ENCODE measurements around the gene SOX11. TPM values are rescaled to one million over a fixed set of nuclear protein-coding genes. Genes with fewer than 3 reads are reported as not detected.
A peak's percentile ranks its signal among the peaks of the same experiment; 100 is the strongest.

SOX11 gene
- total and polyA plus RNA-seq, 2 donors, result 0.01 to 9.8 TPM

- no peak for DNase-seq (ENCODE audit: extremely low spot score)
- Histone ChIP-seq H3K36me3 (ENCODE audit: insufficient read depth) (no peaks in the 10 kb centered on the region), H3K27ac (ENCODE audit: low read depth) (no peak overlapping the region), H3K4me1 (ENCODE audit: insufficient read depth) (no peaks in the 10 kb centered on the region), H3K4me3 (ENCODE audit: low read depth, low read length) (no peak overlapping the region)
- 81% methylated on average over 2 of the region's 2 CpGs for WGBS
These were observed 15.1 kb upstream of the SOX11 start for GRCh38 chr2:5677133-5677532.

- no peak for DNase-seq (ENCODE audit: extremely low spot score)
- WGBS, result 90% methylated on average over 6 of the region's 6 CpGs
These were observed 8.7 kb upstream of the SOX11 start for GRCh38 chr2:5683471-5683870.

GRCh38 chr2:5685225-5685624, 7.0 kb upstream of the SOX11 start:
- DNase-seq (ENCODE audit: extremely low spot score), result no peak
- H3K4me1 ChIP-seq (ENCODE audit: insufficient read depth), result no peaks in the 10 kb centered on the region
- no peaks in the 10 kb centered on the region for H3K36me3 ChIP-seq (ENCODE audit: insufficient read depth)
- no peak overlapping the region for H3K27ac ChIP-seq (ENCODE audit: low read depth)
- H3K4me3 ChIP-seq (ENCODE audit: low read depth, low read length), result no peak overlapping the region
- 62% methylated on average over 9 of the region's 9 CpGs for WGBS

More at GRCh38 chr2:5683471-5683870, 8.7 kb upstream of the SOX11 start:
- H3K36me3 ChIP-seq (ENCODE audit: insufficient read depth), result no peaks in the 10 kb centered on the region
- no peak overlapping the region for H3K4me3 ChIP-seq (ENCODE audit: low read depth, low read length)
- H3K27ac ChIP-seq (ENCODE audit: low read depth), result no peak overlapping the region
- H3K4me1 ChIP-seq (ENCODE audit: insufficient read depth), result no peaks in the 10 kb centered on the region

GRCh38 chr2:5686068-5686467, 6.1 kb upstream of the SOX11 start:
- no peak overlapping the region for H3K27ac ChIP-seq (ENCODE audit: low read depth)
- 68% methylated on average over 1 of the region's 1 CpG for WGBS
- H3K4me1 ChIP-seq (ENCODE audit: insufficient read depth), result no peaks in the 10 kb centered on the region
- H3K4me3 ChIP-seq (ENCODE audit: low read depth, low read length), result no peak overlapping the region
- no peak for DNase-seq (ENCODE audit: extremely low spot score)
- no peaks in the 10 kb centered on the region for H3K36me3 ChIP-seq (ENCODE audit: insufficient read depth)

GRCh38 chr2:5686536-5686935, 5.6 kb upstream of the SOX11 start:
- Histone ChIP-seq H3K4me1 (ENCODE audit: insufficient read depth) (no peaks in the 10 kb centered on the region), H3K36me3 (ENCODE audit: insufficient read depth) (no peaks in the 10 kb centered on the region), H3K27ac (ENCODE audit: low read depth) (no peak overlapping the region), H3K4me3 (ENCODE audit: low read depth, low read length) (no peak overlapping the region)
- WGBS, result 61% methylated on average over 5 of the region's 5 CpGs
- no peak for DNase-seq (ENCODE audit: extremely low spot score)

- 71% methylated on average over 8 of the region's 8 CpGs for WGBS
- no peaks in the 10 kb centered on the region for H3K4me1 ChIP-seq (ENCODE audit: insufficient read depth)
- no peak for DNase-seq (ENCODE audit: extremely low spot score)
- H3K4me3 ChIP-seq (ENCODE audit: low read depth, low read length), result no peak overlapping the region
- H3K36me3 ChIP-seq (ENCODE audit: insufficient read depth), result no peaks in the 10 kb centered on the region
- H3K27ac ChIP-seq (ENCODE audit: low read depth), result no peak overlapping the region
These were observed 2.4 kb upstream of the SOX11 start for GRCh38 chr2:5689750-5690149.

- Histone ChIP-seq H3K4me3 (ENCODE audit: low read depth, low read length) (no peak overlapping the region), H3K4me1 (ENCODE audit: insufficient read depth) (no peaks in the 10 kb centered on the region), H3K27ac (ENCODE audit: low read depth) (no peak overlapping the region), H3K36me3 (ENCODE audit: insufficient read depth) (no peaks in the 10 kb centered on the region)
- WGBS, result 40% methylated on average over 8 of the region's 8 CpGs
- DNase-seq (ENCODE audit: extremely low spot score), result no peak
These were observed 1.9 kb upstream of the SOX11 start for GRCh38 chr2:5690286-5690685.

- Histone ChIP-seq H3K36me3 (ENCODE audit: insufficient read depth) (no peaks in the 10 kb centered on the region), H3K27ac (ENCODE audit: low read depth) (no peak overlapping the region), H3K4me3 (ENCODE audit: low read depth, low read length) (no peak overlapping the region), H3K4me1 (ENCODE audit: insufficient read depth) (no peaks in the 10 kb centered on the region)
- DNase-seq (ENCODE audit: extremely low spot score), result no peak
- WGBS, result 8% methylated on average over 25 of the region's 25 CpGs
These were observed 1.4 kb upstream of the SOX11 start for GRCh38 chr2:5690718-5691220.

GRCh38 chr2:5691221-5691984, 781 bp upstream of the SOX11 start:
- H3K4me3 ChIP-seq (ENCODE audit: low read depth, low read length), result peak overlapping the region; percentile 30
- DNase-seq (ENCODE audit: extremely low spot score), result peak; percentile 72

GRCh38 chr2:5692561-5693286, 540 bp downstream of the SOX11 start:
- 1% methylated on average over 69 of the region's 69 CpGs for WGBS
- H3K4me3 ChIP-seq (ENCODE audit: low read depth, low read length), result peak overlapping the region; percentile 30
- no peak for DNase-seq (ENCODE audit: extremely low spot score)
- H3K4me1 ChIP-seq (ENCODE audit: insufficient read depth), result no peaks in the 10 kb centered on the region
- H3K36me3 ChIP-seq (ENCODE audit: insufficient read depth), result no peaks in the 10 kb centered on the region
- H3K27ac ChIP-seq (ENCODE audit: low read depth), result no peak overlapping the region

More at GRCh38 chr2:5691221-5691984, 781 bp upstream of the SOX11 start:
- Histone ChIP-seq H3K36me3 (ENCODE audit: insufficient read depth) (no peaks in the 10 kb centered on the region), H3K4me1 (ENCODE audit: insufficient read depth) (no peaks in the 10 kb centered on the region), H3K27ac (ENCODE audit: low read depth) (no peak overlapping the region)
- 2% methylated on average over 82 of the region's 83 CpGs for WGBS

- Histone ChIP-seq H3K4me3 (ENCODE audit: low read depth, low read length) (no peak overlapping the region), H3K36me3 (ENCODE audit: insufficient read depth) (no peaks in the 10 kb centered on the region), H3K27ac (ENCODE audit: low read depth) (no peak overlapping the region), H3K4me1 (ENCODE audit: insufficient read depth) (no peaks in the 10 kb centered on the region)
- no peak for DNase-seq (ENCODE audit: extremely low spot score)
- 2% methylated on average over 102 of the region's 102 CpGs for WGBS
These were observed 1.4 kb downstream of the SOX11 start for GRCh38 chr2:5693287-5694201.

GRCh38 chr2:5694306-5694705, 2.1 kb downstream of the SOX11 start:
- no peak for DNase-seq (ENCODE audit: extremely low spot score)
- Histone ChIP-seq H3K36me3 (ENCODE audit: insufficient read depth) (no peaks in the 10 kb centered on the region), H3K4me3 (ENCODE audit: low read depth, low read length) (no peak overlapping the region), H3K27ac (ENCODE audit: low read depth) (no peak overlapping the region), H3K4me1 (ENCODE audit: insufficient read depth) (no peaks in the 10 kb centered on the region)
- WGBS, result 16% methylated on average over 9 of the region's 9 CpGs

- no peaks in the 10 kb centered on the region for H3K4me1 ChIP-seq (ENCODE audit: insufficient read depth)
These were observed 3.6 kb downstream of the SOX11 start for GRCh38 chr2:5695654-5696403.

More at GRCh38 chr2:5695654-5696403, 3.6 kb downstream of the SOX11 start:
- WGBS, result 5% methylated on average over 49 of the region's 49 CpGs
- DNase-seq (ENCODE audit: extremely low spot score), result no peak
- Histone ChIP-seq H3K4me3 (ENCODE audit: low read depth, low read length) (peak overlapping the region; percentile 8), H3K36me3 (ENCODE audit: insufficient read depth) (no peaks in the 10 kb centered on the region), H3K27ac (ENCODE audit: low read depth) (no peak overlapping the region)
